Loucy (cell line): ENCODE results near the gene KRT17.
"Not testable (repeated sequence)": the region's sequence is repeated elsewhere in the genome, so short reads cannot be mapped to it uniquely, and the experiment has no call there.

Source experiments
- H2AFZ ChIP-seq: fragments of 200-600 bp; sonication (generic); 2 replicates; pipeline ENCODE4 v1.6.0; 2016; ENCODE audit warnings: antibody characterized with exemption, mild to moderate bottlenecking, low read length, moderate library complexity
- H3F3A ChIP-seq: fragments of 200-600 bp; 2 replicates; pipeline ENCODE4 v1.6.0; 2016; ENCODE audit warnings: antibody characterized with exemption, low read depth, mild to moderate bottlenecking
- H3K27me3 ChIP-seq: fragments of 200-600 bp; sonication (generic); 2 replicates; pipeline ENCODE4 v1.6.1; 2014; ENCODE audit warnings: low read length, mild to moderate bottlenecking; ENCODE audit not compliant: insufficient read depth, poor library complexity, severe bottlenecking
- H3K36me3 ChIP-seq: fragments of 200-600 bp; sonication (generic); 2 replicates; pipeline ENCODE4 v1.6.1; 2016; ENCODE audit warnings: low read length; ENCODE audit not compliant: insufficient read depth
- H3K4me1 ChIP-seq: fragments of 200-600 bp; sonication (generic); 2 replicates; pipeline ENCODE4 v1.5.1; 2014; ENCODE audit warnings: low read length, mild to moderate bottlenecking; ENCODE audit not compliant: insufficient read depth, poor library complexity, severe bottlenecking
- H3K4me2 ChIP-seq: fragments of 200-600 bp; sonication (generic); 2 replicates; pipeline ENCODE4 v1.6.0; 2014; ENCODE audit warnings: antibody characterized with exemption, low read length, low read depth, mild to moderate bottlenecking; ENCODE audit not compliant: poor library complexity, severe bottlenecking
- H3K4me3 ChIP-seq: fragments of 200-600 bp; sonication (generic); 2 replicates; pipeline ENCODE4 v1.5.1; 2014; ENCODE audit warnings: low read length, mild to moderate bottlenecking, mixed read lengths; ENCODE audit not compliant: poor library complexity, severe bottlenecking
- H3K79me2 ChIP-seq: fragments of 200-600 bp; sonication (generic); 2 replicates; pipeline ENCODE4 v1.6.1; 2014; ENCODE audit warnings: low read length; ENCODE audit not compliant: insufficient read depth
- H3K9ac ChIP-seq: fragments of 200-600 bp; sonication (generic); 2 replicates; pipeline ENCODE4 v1.6.0; 2014; ENCODE audit warnings: mild to moderate bottlenecking, low read depth, low read length, moderate library complexity; ENCODE audit not compliant: poor library complexity, severe bottlenecking
- H3K9me2 ChIP-seq: fragments of 200-600 bp; sonication (generic); replicated peaks from 2 replicates; pipeline ENCODE4 v1.6.1; 2016; ENCODE audit warnings: low read depth, low read length, mixed read lengths
- H3K9me3 ChIP-seq: fragments of 200-600 bp; sonication (generic); 2 replicates; pipeline ENCODE4 v1.6.1; 2014; ENCODE audit warnings: mild to moderate bottlenecking, antibody characterized with exemption, low read length, low read depth; ENCODE audit not compliant: insufficient read depth
- H4K20me1 ChIP-seq: fragments of 200-600 bp; sonication (generic); 2 replicates; pipeline ENCODE4 v1.6.0; 2014; ENCODE audit warnings: antibody characterized with exemption, low read length, mild to moderate bottlenecking; ENCODE audit not compliant: insufficient read depth, poor library complexity, severe bottlenecking
- EZH2phosphoT487 ChIP-seq: fragments of 200-600 bp; IDR thresholded peaks from 2 replicates; pipeline ENCODE4 v1.6.1; 2018; ENCODE audit warnings: antibody characterized with exemption, mild to moderate bottlenecking, moderate library complexity, borderline replicate concordance
- TF ChIP-seq, protein P1 (sequence below): fragments of 200-600 bp; sonication (generic); conservative IDR thresholded peaks from 2 replicates; pipeline ENCODE4 v1.5.1; 2014; ENCODE audit warnings: mild to moderate bottlenecking, antibody characterized with exemption, low read length

The KRT17 gene

GRCh38 chr17:41583137-41584127 is 40.9 kb downstream of the KRT17 start:
- Histone ChIP-seq H3K79me2 (no peaks in the 10 kb centered on the region), H3K9me3 (no peaks in the 10 kb centered on the region), H3K4me1 (no peaks in the 10 kb centered on the region), H3F3A (no peaks in the 10 kb centered on the region), H3K9me2 (no peaks in the 10 kb centered on the region), H3K4me3 (no peak overlapping the region), H3K36me3 (no peaks in the 10 kb centered on the region), H4K20me1 (no peaks in the 10 kb centered on the region), H3K4me2 (no peak overlapping the region), H3K9ac (no peak overlapping the region), H2AFZ (no peak overlapping the region), H3K27me3 (no peaks in the 10 kb centered on the region)
- no peak for TF ChIP-seq EZH2phosphoT487
- TF ChIP-seq, protein P1, sequence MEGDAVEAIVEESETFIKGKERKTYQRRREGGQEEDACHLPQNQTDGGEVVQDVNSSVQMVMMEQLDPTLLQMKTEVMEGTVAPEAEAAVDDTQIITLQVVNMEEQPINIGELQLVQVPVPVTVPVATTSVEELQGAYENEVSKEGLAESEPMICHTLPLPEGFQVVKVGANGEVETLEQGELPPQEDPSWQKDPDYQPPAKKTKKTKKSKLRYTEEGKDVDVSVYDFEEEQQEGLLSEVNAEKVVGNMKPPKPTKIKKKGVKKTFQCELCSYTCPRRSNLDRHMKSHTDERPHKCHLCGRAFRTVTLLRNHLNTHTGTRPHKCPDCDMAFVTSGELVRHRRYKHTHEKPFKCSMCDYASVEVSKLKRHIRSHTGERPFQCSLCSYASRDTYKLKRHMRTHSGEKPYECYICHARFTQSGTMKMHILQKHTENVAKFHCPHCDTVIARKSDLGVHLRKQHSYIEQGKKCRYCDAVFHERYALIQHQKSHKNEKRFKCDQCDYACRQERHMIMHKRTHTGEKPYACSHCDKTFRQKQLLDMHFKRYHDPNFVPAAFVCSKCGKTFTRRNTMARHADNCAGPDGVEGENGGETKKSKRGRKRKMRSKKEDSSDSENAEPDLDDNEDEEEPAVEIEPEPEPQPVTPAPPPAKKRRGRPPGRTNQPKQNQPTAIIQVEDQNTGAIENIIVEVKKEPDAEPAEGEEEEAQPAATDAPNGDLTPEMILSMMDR, result no peak

DNA sequence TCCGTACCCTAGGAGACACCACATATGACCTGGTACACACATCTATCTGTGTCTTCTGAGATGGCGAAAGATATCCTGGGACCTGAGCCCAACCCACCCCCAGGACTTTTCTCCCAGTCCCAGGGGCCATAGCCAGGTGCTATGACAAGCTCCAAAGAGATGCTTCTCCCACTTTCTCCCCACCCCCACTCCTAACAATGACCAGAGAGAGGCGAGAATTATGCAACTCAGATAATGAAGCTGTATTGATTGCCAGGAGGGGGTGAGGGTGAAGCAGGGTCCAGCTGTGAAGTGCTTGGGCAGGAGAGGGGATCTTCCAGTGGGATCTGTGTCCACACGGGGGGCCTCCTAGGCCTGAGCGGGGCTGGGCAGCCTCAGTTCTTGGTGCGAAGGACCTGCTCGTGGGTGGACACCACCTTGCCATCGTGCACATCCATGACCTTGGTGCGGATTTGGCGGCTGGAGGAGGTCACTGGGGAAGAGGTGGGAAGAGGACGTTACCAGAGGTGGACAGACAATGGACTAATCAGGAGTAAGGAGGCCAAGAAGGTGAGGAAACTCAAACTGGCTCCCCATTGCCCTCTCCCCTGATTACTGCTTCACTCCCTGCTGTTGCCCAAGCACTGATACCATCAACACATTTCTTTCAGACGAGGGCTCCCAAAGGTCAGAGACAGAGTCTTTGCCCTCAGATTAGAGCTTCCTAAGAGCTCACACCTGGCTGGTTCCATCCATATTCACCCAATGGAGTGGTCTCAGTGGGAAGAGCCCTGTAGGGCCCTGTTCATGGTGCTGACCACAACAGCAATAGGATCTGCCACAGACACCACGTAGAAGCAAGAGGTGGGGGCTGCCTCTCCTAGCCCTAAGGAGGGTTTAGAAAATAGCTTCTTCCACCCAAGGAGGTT is 42.1 kb downstream of the KRT17 start:
- not testable (repeated sequence) for H3K9me3 ChIP-seq, H3F3A ChIP-seq, H3K79me2 ChIP-seq, H4K20me1 ChIP-seq, H3K4me2 ChIP-seq, H3K9me2 ChIP-seq, H3K4me3 ChIP-seq, H3K4me1 ChIP-seq, H3K36me3 ChIP-seq, H3K27me3 ChIP-seq, H3K9ac ChIP-seq, H2AFZ ChIP-seq

- Histone ChIP-seq H3K9ac (no peak overlapping the region), H3K79me2 (no peaks in the 10 kb centered on the region), H3K4me3 (no peak overlapping the region), H3F3A (no peaks in the 10 kb centered on the region), H3K27me3 (no peaks in the 10 kb centered on the region), H3K9me2 (no peaks in the 10 kb centered on the region), H3K36me3 (no peaks in the 10 kb centered on the region), H3K4me2 (no peak overlapping the region), H3K4me1 (no peaks in the 10 kb centered on the region), H4K20me1 (no peaks in the 10 kb centered on the region), H2AFZ (no peak overlapping the region), H3K9me3 (no peaks in the 10 kb centered on the region)
- TF ChIP-seq, protein P1, result no peak
- TF ChIP-seq EZH2phosphoT487, result no peak
These were observed 42.9 kb downstream of the KRT17 start for GRCh38 chr17:41581366-41582060.
